ENCODE results near the gene FTCD.
"Not testable (repeated sequence)": the region's sequence is repeated elsewhere in the genome, so short reads cannot be mapped to it uniquely, and the experiment has no call there.

FTCD gene, protein sequence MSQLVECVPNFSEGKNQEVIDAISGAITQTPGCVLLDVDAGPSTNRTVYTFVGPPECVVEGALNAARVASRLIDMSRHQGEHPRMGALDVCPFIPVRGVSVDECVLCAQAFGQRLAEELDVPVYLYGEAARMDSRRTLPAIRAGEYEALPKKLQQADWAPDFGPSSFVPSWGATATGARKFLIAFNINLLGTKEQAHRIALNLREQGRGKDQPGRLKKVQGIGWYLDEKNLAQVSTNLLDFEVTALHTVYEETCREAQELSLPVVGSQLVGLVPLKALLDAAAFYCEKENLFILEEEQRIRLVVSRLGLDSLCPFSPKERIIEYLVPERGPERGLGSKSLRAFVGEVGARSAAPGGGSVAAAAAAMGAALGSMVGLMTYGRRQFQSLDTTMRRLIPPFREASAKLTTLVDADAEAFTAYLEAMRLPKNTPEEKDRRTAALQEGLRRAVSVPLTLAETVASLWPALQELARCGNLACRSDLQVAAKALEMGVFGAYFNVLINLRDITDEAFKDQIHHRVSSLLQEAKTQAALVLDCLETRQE

DNA sequence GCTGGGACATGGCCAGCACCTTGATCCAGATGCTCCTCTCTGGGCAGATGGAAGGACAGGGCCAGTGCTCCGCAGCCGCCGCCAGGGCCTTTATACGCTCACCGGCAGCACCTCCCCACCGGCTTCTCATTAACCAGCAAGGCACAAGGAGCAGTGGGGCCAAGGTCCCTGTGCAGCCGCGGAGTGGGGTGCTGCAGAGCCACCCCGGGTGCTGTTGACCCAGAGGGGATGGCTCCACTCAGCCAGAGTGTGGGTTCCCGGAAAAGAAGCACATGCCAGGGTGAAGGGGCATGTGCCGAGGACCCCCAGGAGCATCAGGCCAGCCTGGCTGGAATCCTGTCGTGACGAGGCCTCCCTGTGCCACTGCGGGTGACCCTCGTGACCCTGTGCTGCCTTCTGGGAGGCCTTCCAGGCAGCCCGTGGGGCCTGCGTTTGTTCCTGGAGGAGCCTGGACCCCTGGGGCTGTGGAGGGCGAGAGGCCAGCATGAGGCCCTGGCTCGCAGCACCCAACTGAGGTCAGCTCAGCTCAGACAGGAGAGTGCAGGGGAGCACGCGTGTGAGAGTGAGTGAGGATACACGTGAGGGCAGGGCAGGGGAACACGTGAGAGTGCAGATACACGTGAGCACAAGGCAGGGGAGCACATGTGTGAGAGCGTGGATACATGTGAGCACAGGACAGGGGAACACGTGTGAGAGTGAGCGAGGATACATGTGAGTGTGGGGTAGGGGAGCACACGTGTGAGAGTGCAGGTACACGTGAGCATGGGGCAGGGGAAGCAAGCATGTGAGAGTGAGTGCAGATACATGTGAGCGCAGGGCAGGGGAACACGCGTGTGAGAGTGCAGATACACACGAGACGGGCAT is at the start of gene FTCD:
FTCD (minus strand) TSS at position 66 of the 864 bp plus-strand sequence; CDS start at position 10, 56 bp downstream.
- Mint-ChIP-seq H3K4me3 (no peak within 1 kb of the TSS), H3K36me3 (ENCODE audit: low read depth) (no peaks in the 10 kb centered on the region), H3K9me3 (no peaks in the 10 kb centered on the region), H3K4me1 (ENCODE audit: low read depth) (no peaks in the 10 kb centered on the region), H3K27me3 (no peaks in the 10 kb centered on the region), H3K27ac (no peak within 1 kb of the TSS)

DNA sequence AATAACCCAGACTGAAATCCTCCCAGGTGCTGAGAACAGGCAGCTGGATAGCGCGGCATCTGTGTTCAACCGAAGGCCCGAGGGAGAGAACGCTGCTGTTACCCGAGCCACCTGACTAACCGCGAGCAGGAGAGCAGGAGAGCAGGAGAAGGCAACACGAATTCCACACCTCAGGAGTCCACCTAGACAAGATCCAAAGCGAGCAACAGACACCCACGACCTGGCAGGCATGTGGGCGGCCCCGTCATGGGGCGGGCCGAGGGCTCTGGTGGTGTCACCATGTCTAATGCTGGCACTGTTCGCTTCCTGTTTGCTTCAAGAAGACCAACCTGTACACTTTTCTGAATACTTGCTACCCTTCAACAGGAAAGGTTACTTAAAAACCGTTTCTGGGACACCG is 49.8 kb upstream of the FTCD start:
- peaks cover 10% of the 10 kb centered on the region for H3K36me3 Mint-ChIP-seq (ENCODE audit: low read depth)
- H3K4me3 Mint-ChIP-seq = no peak overlapping the region
- H3K27ac Mint-ChIP-seq = no peak overlapping the region
- H3K4me1 Mint-ChIP-seq (ENCODE audit: low read depth) = no peaks in the 10 kb centered on the region
- H3K9me3 Mint-ChIP-seq = no peaks in the 10 kb centered on the region
- no peaks in the 10 kb centered on the region for H3K27me3 Mint-ChIP-seq

DNA sequence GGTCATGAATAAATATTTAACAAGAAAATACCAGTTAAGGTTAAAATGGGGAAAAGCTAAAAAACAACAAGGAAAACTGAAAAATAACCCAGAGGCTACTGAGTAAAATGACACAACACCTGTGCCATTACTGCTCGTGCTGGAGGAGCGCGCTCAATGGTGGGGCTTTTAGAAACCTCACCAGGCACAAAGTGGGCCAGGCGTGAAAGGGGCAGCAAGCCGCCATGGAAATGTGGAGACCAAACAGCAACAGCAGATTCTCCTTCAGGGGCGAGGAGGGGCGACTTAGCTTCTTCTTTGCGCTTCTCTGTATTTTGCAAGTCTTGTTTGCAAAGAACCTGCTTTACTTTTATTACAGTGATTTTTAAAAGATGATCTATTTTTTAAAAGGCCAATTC is 47.8 kb upstream of the FTCD start:
- Mint-ChIP-seq H3K4me3 (no peak overlapping the region), H3K4me1 (ENCODE audit: low read depth) (no peaks in the 10 kb centered on the region), H3K9me3 (no peaks in the 10 kb centered on the region), H3K36me3 (ENCODE audit: low read depth) (peaks cover 23% of the 10 kb centered on the region), H3K27ac (no peak overlapping the region), H3K27me3 (no peaks in the 10 kb centered on the region)

- Mint-ChIP-seq H3K4me3 (no peak overlapping the region), H3K4me1 (ENCODE audit: low read depth) (no peaks in the 10 kb centered on the region), H3K36me3 (ENCODE audit: low read depth) (peaks cover 23% of the 10 kb centered on the region), H3K27ac (no peak overlapping the region), H3K27me3 (no peaks in the 10 kb centered on the region), H3K9me3 (no peaks in the 10 kb centered on the region)
Observed at GRCh38 chr21:46202592-46203202, 47.3 kb upstream of the FTCD start.

DNA sequence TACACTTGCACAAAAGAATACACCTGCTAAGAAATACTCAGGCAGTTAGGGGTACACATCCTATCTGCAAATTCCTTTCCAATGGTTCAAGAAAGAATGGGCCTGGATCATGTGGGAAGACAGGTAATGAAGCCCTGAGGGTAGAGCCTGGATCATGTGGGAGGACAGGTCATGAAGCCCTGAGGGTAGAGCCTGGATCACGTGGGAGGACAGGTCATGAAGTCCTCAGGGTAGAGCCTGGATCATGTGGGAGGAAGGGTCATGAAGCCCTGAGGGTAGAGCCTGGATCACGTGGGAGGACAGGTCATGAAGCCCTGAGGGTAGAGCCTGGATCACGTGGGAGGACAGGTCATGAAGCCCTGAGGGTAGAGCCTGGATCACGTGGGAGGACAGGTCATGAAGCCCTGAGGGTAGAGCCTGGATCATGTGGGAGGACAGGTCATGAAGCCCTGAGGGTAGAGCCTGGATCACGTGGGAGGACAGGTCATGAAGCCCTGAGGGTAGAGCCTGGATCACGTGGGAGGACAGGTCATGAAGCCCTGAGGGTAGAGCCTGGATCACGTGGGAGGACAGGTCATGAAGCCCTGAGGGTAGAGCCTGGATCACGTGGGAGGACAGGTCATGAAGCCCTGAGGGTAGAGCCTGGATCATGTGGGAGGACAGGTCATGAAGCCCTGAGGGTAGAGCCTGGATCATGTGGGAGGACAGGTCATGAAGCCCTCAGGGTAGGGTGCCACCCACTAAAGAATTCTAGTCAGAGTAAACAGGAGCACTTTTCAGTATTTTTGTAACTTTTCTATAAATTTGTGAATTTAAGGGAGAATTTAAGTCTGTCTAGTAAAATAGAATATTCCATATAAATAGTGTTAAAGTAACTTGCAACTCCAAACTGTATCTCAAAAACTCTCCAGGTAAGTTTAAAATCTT is 45.8 kb upstream of the FTCD start:
- not testable (repeated sequence) for H3K4me1 Mint-ChIP-seq (ENCODE audit: low read depth); H3K27ac Mint-ChIP-seq; H3K4me3 Mint-ChIP-seq

GRCh38 chr21:46199436-46200373 is 44.3 kb upstream of the FTCD start:
- Mint-ChIP-seq H3K36me3 (ENCODE audit: low read depth) (peaks cover 20% of the 10 kb centered on the region), H3K27me3 (no peaks in the 10 kb centered on the region), H3K9me3 (no peaks in the 10 kb centered on the region), H3K27ac (no peak overlapping the region), H3K4me1 (ENCODE audit: low read depth) (no peaks in the 10 kb centered on the region), H3K4me3 (no peak overlapping the region)

More for the DNA sequence above, 45.8 kb upstream of the FTCD start:
- H3K36me3 Mint-ChIP-seq (ENCODE audit: low read depth) = peaks cover 26% of the 10 kb centered on the region
- H3K9me3 Mint-ChIP-seq, H3K27me3 Mint-ChIP-seq: not testable (repeated sequence)

DNA sequence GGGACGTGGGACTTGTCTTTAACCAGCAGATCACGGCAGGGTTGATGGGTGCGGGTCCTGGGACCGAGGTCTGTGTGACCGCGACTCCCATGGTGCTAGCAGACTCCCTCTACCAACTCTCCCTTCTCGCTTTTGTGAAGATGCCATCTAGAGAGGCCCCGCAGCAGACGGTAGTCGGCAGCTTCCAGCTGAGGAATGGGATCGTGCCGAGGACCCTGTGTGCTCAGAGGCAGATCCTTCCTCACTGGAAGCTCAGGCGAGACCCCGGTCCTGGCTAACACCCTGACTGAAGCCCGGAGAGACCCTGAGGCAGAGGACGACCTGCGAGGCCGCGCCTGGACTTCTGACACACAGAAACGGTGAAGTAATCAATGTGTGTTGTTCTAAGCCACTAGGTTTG is 41.4 kb upstream of the FTCD start:
- Mint-ChIP-seq H3K27ac (no peak overlapping the region), H3K9me3 (no peaks in the 10 kb centered on the region), H3K4me1 (ENCODE audit: low read depth) (no peaks in the 10 kb centered on the region), H3K36me3 (ENCODE audit: low read depth) (peaks cover 23% of the 10 kb centered on the region), H3K4me3 (no peak overlapping the region), H3K27me3 (no peaks in the 10 kb centered on the region)

DNA sequence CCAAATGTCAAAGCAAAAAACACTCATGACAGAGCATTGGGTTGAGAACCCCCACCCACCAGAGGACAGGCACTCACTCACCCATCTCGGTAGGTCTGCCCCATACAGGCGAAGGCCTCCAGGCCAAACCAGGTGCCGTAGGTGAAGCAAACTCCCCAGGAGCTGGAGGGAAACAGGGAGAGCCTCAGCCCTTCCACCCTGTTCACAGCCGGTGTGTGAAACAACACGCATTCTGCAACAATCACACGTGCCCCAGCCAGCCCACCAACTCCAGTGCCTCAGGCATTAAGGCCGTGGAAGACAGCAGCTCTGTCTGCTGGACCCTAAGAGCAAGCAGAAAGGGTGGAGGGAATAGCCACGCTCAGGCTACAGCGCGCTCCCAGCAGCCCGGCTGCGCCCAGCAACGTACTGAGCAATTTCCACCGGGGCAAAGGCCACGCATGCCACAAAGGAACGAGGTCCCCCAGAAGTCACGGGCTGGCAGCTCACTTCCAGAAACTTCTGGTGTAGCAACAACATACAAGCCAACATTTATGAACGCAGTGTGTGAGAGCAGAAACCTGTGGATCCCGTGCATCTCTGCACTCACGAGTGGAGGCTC is 40.3 kb upstream of the FTCD start:
- Mint-ChIP-seq H3K4me3 (no peak overlapping the region), H3K27ac (no peak overlapping the region), H3K27me3 (no peaks in the 10 kb centered on the region), H3K36me3 (ENCODE audit: low read depth) (peaks cover 23% of the 10 kb centered on the region), H3K4me1 (ENCODE audit: low read depth) (no peaks in the 10 kb centered on the region), H3K9me3 (no peaks in the 10 kb centered on the region)

- H3K27ac Mint-ChIP-seq = no peak overlapping the region
Observed at GRCh38 chr21:46194374-46195334, 39.3 kb upstream of the FTCD start.

DNA sequence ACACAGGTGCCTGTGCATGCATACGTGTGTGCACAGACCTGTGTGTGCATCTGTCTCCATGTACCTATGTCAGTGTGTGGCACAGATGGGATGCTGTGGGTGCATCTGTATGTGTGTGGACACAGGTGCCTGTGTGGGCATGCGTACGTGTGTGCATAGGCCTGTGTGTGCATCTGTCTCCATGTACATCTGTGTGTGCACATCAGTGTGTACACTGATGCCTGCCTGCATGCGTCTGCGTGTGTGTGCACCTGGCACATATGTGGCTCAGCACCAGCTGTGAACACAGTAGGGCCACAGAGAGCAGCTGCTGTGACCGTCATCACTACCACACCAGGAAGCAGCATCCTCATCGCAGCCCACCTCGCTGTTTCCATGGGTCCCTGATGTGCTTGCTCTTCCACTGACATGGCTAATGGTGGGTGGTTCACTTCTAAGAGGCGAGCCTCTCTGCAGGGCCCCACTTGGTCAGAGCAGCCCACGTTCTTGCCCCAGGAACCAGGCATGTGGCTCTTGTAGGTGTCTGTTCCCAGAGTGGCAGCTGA is 38.5 kb upstream of the FTCD start:
- no peak overlapping the region for H3K27ac Mint-ChIP-seq
- H3K4me1 Mint-ChIP-seq (ENCODE audit: low read depth) = no peaks in the 10 kb centered on the region
- no peaks in the 10 kb centered on the region for H3K9me3 Mint-ChIP-seq
- no peak overlapping the region for H3K4me3 Mint-ChIP-seq
- peaks cover 11% of the 10 kb centered on the region for H3K36me3 Mint-ChIP-seq (ENCODE audit: low read depth)
- no peaks in the 10 kb centered on the region for H3K27me3 Mint-ChIP-seq

More at GRCh38 chr21:46194374-46195334, 39.3 kb upstream of the FTCD start:
- no peaks in the 10 kb centered on the region for H3K9me3 Mint-ChIP-seq
- no peaks in the 10 kb centered on the region for H3K27me3 Mint-ChIP-seq
- H3K36me3 Mint-ChIP-seq (ENCODE audit: low read depth) = peaks cover 19% of the 10 kb centered on the region
- H3K4me3 Mint-ChIP-seq = no peak overlapping the region
- no peaks in the 10 kb centered on the region for H3K4me1 Mint-ChIP-seq (ENCODE audit: low read depth)

GRCh38 chr21:46191686-46192575 is 36.6 kb upstream of the FTCD start:
- Mint-ChIP-seq H3K4me3 (no peak overlapping the region), H3K27ac (no peak overlapping the region), H3K27me3 (no peaks in the 10 kb centered on the region)

More at GRCh38 chr21:46191686-46192575, 36.6 kb upstream of the FTCD start:
- peaks cover 9% of the 10 kb centered on the region for H3K36me3 Mint-ChIP-seq (ENCODE audit: low read depth)
- H3K4me1 Mint-ChIP-seq (ENCODE audit: low read depth) = no peaks in the 10 kb centered on the region
- H3K9me3 Mint-ChIP-seq = no peaks in the 10 kb centered on the region
